ENCODE measurements around the gene DPP10.

The DPP10 gene

DNA sequence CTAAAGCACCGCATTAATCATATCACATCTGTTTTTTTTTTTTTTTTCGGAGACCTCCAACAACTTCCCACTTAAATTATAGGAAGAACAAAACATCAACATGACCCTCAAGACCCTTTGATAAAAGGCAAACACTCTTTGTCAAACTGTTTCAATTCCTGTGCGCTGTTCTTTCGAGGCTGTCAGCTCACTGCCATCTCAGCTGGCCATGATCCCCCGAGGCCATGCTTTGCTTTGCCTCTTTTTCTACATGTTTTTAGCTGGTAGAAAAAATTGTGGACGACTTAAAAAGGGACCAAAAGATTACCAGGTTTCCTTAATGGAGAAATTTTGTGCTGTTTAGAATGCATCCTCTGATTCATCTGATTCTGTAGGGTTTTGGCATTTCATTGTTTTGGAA is 138.2 kb downstream of the DPP10 start:
- Histone ChIP-seq H3K4me1 (ENCODE audit: control insufficient read depth in 1 of 2, insufficient read depth in 1 of 2, low read depth in 1 of 2, low read length in 1 of 2) (no peaks in the 10 kb centered on the region), H3K9me3 (no peaks in the 10 kb centered on the region), H3K27ac (no peak overlapping the region), H3K36me3 (no peaks in the 10 kb centered on the region), H3K27me3 (no peaks in the 10 kb centered on the region), H3K4me3 (ENCODE audit: low read depth in 1 of 2, low read length in 1 of 2) (no peak overlapping the region)
- TF ChIP-seq, protein P1, sequence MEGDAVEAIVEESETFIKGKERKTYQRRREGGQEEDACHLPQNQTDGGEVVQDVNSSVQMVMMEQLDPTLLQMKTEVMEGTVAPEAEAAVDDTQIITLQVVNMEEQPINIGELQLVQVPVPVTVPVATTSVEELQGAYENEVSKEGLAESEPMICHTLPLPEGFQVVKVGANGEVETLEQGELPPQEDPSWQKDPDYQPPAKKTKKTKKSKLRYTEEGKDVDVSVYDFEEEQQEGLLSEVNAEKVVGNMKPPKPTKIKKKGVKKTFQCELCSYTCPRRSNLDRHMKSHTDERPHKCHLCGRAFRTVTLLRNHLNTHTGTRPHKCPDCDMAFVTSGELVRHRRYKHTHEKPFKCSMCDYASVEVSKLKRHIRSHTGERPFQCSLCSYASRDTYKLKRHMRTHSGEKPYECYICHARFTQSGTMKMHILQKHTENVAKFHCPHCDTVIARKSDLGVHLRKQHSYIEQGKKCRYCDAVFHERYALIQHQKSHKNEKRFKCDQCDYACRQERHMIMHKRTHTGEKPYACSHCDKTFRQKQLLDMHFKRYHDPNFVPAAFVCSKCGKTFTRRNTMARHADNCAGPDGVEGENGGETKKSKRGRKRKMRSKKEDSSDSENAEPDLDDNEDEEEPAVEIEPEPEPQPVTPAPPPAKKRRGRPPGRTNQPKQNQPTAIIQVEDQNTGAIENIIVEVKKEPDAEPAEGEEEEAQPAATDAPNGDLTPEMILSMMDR (IDR thresholded peaks at IDR 0.05): no peak

DNA sequence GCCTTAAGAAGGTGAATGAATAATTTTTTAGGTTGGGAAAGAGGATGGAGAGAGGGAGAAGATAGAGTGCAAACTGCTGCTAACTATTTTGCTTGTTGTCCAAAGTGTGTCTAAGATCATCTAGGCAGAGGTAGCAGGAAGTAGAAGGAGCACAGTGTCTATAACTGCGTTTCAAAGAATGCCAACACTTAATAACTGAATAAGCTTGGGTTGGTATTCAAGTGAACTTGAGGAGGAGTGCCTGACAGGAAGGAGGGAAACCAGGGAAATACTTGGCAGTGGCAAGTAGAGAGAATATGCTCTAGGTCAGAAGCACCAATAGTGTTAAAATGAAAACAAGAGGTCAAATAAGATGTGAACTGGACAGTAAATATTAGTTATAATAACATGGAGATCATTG is 155.9 kb downstream of the DPP10 start:
- Histone ChIP-seq H3K4me1 (ENCODE audit: control insufficient read depth in 1 of 2, insufficient read depth in 1 of 2, low read depth in 1 of 2, low read length in 1 of 2) (no peaks in the 10 kb centered on the region), H3K36me3 (no peaks in the 10 kb centered on the region), H3K4me3 (ENCODE audit: low read depth in 1 of 2, low read length in 1 of 2) (no peak overlapping the region), H3K27ac (no peak overlapping the region), H3K27me3 (no peaks in the 10 kb centered on the region), H3K9me3 (no peaks in the 10 kb centered on the region)
- TF ChIP-seq, protein P1 (IDR thresholded peaks at IDR 0.05): no peak

DNA sequence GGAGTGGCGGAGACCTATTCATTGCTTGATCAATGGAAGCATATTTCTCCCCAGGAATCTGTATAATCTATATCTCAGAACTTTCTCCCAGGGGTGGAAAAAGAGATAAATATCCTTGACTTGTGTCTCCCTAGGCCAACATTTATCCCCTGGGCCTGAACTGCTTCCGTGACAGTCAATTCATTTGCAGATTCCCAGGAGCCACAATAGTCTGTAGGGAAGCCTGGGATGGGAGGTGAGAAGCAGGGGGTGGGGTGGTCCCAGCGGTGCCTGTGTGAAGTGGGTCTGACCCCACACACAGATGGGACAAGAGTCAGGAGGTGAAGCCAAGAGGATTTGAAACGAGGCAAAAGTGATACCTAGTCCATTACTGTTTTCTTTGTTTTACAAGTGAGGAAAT is 166.8 kb downstream of the DPP10 start:
- Histone ChIP-seq H3K36me3 (no peaks in the 10 kb centered on the region), H3K4me3 (ENCODE audit: low read depth in 1 of 2, low read length in 1 of 2) (no peak overlapping the region), H3K27me3 (no peaks in the 10 kb centered on the region), H3K9me3 (no peaks in the 10 kb centered on the region), H3K27ac (no peak overlapping the region), H3K4me1 (ENCODE audit: control insufficient read depth in 1 of 2, insufficient read depth in 1 of 2, low read depth in 1 of 2, low read length in 1 of 2) (no peaks in the 10 kb centered on the region)
- TF ChIP-seq, protein P1 (IDR thresholded peaks at IDR 0.05): no peak

DNA sequence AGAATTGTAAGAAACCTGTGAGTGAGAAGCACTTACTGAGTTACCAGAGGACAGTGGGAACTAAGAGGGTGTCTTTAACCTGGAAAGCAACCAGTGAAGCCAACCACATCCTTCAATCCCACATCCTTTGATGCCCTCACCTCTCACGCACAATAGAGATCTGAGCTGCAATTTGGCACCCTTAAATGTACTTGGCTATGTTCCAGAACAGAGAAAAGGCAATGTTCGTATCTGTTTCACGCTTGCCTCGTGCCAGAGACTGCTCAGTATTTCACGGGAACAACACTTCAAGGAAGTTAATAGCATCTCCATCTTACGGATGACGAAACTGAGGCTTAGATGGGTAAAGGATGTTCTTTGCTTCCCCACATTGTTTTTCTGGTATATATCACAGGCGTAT is 167.4 kb downstream of the DPP10 start:
- Histone ChIP-seq H3K4me1 (ENCODE audit: control insufficient read depth in 1 of 2, insufficient read depth in 1 of 2, low read depth in 1 of 2, low read length in 1 of 2) (no peaks in the 10 kb centered on the region), H3K36me3 (no peaks in the 10 kb centered on the region), H3K27ac (no peak overlapping the region), H3K9me3 (no peaks in the 10 kb centered on the region), H3K4me3 (ENCODE audit: low read depth in 1 of 2, low read length in 1 of 2) (no peak overlapping the region), H3K27me3 (no peaks in the 10 kb centered on the region)
- TF ChIP-seq, protein P1 (IDR thresholded peaks at IDR 0.05): no peak

DNA sequence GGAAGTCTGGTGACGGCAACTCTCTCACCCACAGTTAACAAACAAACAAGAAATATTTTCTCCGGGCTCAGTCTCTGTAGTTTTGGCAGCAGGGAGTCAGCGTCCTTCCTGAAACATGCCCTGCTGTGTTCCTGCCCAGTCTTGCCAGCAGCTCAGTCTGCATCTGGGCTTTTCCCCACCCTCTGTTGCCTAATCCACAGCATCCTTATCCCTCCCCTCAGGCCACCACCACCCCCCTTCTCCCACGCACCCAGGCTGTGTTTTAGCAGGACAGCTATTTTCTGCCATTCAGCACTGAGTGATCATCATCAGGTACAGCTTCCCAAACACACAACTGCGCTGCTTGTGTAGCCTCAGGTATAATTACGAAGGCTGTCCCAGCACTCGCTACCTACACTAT is 168.2 kb downstream of the DPP10 start:
- Histone ChIP-seq H3K4me1 (ENCODE audit: control insufficient read depth in 1 of 2, insufficient read depth in 1 of 2, low read depth in 1 of 2, low read length in 1 of 2) (no peaks in the 10 kb centered on the region), H3K4me3 (ENCODE audit: low read depth in 1 of 2, low read length in 1 of 2) (no peak overlapping the region), H3K27me3 (no peaks in the 10 kb centered on the region), H3K27ac (no peak overlapping the region), H3K9me3 (no peaks in the 10 kb centered on the region), H3K36me3 (no peaks in the 10 kb centered on the region)
- TF ChIP-seq, protein P1 (IDR thresholded peaks at IDR 0.05): no peak

DNA sequence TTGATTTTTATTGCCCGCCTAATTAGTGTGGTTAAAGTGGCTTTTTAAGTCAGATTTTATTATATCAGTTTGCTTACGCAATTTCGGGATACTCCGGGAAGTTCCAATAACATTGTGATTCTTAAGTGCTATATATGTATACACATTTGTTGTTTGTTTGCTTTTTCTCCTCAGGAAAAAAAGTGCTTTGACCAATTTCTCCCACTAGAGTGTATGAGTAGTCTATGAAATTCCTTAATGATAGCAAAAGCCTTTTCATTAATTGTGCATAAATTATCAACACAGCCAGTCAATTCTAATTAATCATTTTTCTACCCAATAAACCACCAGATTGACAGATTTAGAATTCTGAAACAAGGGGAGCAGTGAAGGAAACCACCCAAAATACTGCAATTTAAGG is 172.2 kb downstream of the DPP10 start:
- H3K27me3 ChIP-seq: no peaks in the 10 kb centered on the region
- no peaks in the 10 kb centered on the region for H3K36me3 ChIP-seq
- no peaks in the 10 kb centered on the region for H3K9me3 ChIP-seq
- no peaks in the 10 kb centered on the region for H3K4me1 ChIP-seq (ENCODE audit: control insufficient read depth in 1 of 2, insufficient read depth in 1 of 2, low read depth in 1 of 2, low read length in 1 of 2)
- H3K4me3 ChIP-seq (ENCODE audit: low read depth in 1 of 2, low read length in 1 of 2): no peak overlapping the region
- H3K27ac ChIP-seq: no peak overlapping the region
- TF ChIP-seq, protein P1 (IDR thresholded peaks at IDR 0.05): no peak

All from neutrophil (primary cell).